HG03064 (cell line): Measurements from ENCODE around the gene TEF.

Experiments used
- ATAC-seq: cut with Tn5 transposase; IDR thresholded peaks from one replicate; pipeline ENCODE4 v1.9.1; 2021; ENCODE audit warnings: low read depth; ENCODE audit not compliant: unreplicated experiment

Gene TEF

GRCh38 chr22:41353862-41354575, 27.7 kb upstream of the TEF start:
- no peak for ATAC-seq

- no peak for ATAC-seq
These were observed 26.8 kb upstream of the TEF start for GRCh38 chr22:41354979-41355378.

- ATAC-seq = no peak
These were observed 25.8 kb upstream of the TEF start for GRCh38 chr22:41355895-41356294.

- no peak for ATAC-seq
These were observed 25.2 kb upstream of the TEF start for GRCh38 chr22:41356430-41357028.

- ATAC-seq = no peak
These were observed 24.6 kb upstream of the TEF start for GRCh38 chr22:41357191-41357590.

GRCh38 chr22:41358927-41359326, 22.8 kb upstream of the TEF start:
- no peak for ATAC-seq

GRCh38 chr22:41359376-41359775, 22.4 kb upstream of the TEF start:
- ATAC-seq = no peak

- ATAC-seq = no peak
These were observed 21.6 kb upstream of the TEF start for GRCh38 chr22:41360126-41360525.

GRCh38 chr22:41361716-41362310, 19.9 kb upstream of the TEF start:
- ATAC-seq = no peak

- ATAC-seq = no peak
These were observed 19.1 kb upstream of the TEF start for GRCh38 chr22:41362615-41363014.

- ATAC-seq = no peak
These were observed 17.5 kb upstream of the TEF start for GRCh38 chr22:41364233-41364632.

- no peak for ATAC-seq
These were observed 16.8 kb upstream of the TEF start for GRCh38 chr22:41364955-41365354.

- ATAC-seq = no peak
These were observed 16.3 kb upstream of the TEF start for GRCh38 chr22:41365425-41365824.

GRCh38 chr22:41366323-41367029, 15.3 kb upstream of the TEF start:
- ATAC-seq = no peak

GRCh38 chr22:41367039-41367679, 14.6 kb upstream of the TEF start:
- ATAC-seq = no peak

- ATAC-seq = no peak
These were observed 13.8 kb upstream of the TEF start for GRCh38 chr22:41367680-41368542.

- ATAC-seq = no peak
These were observed 13.0 kb upstream of the TEF start for GRCh38 chr22:41368543-41369423.

GRCh38 chr22:41369424-41369745, 12.4 kb upstream of the TEF start:
- ATAC-seq = no peak

- no peak for ATAC-seq
These were observed 11.9 kb upstream of the TEF start for GRCh38 chr22:41369837-41370236.
